ENCODE measurements around the gene EFNA1.

The EFNA1 gene

DNA sequence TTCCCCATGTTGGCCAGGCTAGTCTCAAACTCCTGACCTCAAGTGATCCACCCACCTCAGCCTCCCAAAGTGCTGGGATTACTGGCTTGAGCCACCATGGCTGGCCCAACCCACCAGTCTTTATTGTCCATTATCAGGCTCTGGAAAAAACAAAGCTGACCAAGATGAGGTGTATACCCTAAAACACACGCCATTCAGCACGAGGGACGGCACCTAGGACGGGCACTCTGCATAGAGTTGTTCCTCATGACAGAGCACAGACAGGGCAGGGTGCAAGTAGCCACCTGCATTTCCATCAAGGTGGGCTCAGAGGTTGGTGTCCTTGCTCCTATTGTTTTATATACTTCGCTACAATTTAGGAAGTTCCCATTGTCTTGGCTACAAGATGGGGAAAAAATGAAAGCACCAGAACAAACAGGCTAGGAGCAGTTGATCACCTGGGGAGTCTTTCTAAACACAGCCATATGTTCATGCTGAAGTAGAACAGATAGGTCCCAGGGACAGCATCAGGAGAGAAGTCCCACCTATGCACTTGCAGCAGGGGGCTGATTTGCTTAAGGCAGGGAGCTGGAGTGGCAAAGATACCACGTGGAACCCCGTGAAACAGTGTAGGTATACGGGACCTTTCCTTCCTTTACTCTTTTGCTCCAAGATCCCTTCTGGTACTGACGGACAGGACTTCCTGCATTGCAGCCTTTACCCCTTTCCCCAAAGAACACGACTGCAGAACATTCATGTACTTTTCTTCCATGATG lies 41.0 kb downstream of the EFNA1 start:
- Histone ChIP-seq H3K4me2 (ENCODE audit: low read depth, low read length, poor library complexity, severe bottlenecking) (no peak overlapping the region), H3K9me2 (replicated peaks; ENCODE audit: low read depth, low read length) (no peaks in the 10 kb centered on the region), H4K20me1 (ENCODE audit: insufficient read depth, low read length, poor library complexity, severe bottlenecking) (no peaks in the 10 kb centered on the region), H3K4me3 (ENCODE audit: low read length, poor library complexity, severe bottlenecking) (no peak overlapping the region), H3K4me1 (ENCODE audit: insufficient read depth, low read length, poor library complexity, severe bottlenecking) (peaks cover 12% of the 10 kb centered on the region), H2AFZ (ENCODE audit: low read length) (no peak overlapping the region), H3K27me3 (ENCODE audit: insufficient read depth, low read length, poor library complexity, severe bottlenecking) (no peaks in the 10 kb centered on the region), H3K9me3 (ENCODE audit: insufficient read depth, low read depth, low read length) (no peaks in the 10 kb centered on the region), H3F3A (ENCODE audit: low read depth) (no peaks in the 10 kb centered on the region), H3K36me3 (ENCODE audit: insufficient read depth, low read length) (no peaks in the 10 kb centered on the region), H3K9ac (ENCODE audit: low read depth, low read length, poor library complexity, severe bottlenecking) (no peak overlapping the region), H3K79me2 (ENCODE audit: insufficient read depth, low read length) (peaks cover 19% of the 10 kb centered on the region)
- TF ChIP-seq, protein P1, sequence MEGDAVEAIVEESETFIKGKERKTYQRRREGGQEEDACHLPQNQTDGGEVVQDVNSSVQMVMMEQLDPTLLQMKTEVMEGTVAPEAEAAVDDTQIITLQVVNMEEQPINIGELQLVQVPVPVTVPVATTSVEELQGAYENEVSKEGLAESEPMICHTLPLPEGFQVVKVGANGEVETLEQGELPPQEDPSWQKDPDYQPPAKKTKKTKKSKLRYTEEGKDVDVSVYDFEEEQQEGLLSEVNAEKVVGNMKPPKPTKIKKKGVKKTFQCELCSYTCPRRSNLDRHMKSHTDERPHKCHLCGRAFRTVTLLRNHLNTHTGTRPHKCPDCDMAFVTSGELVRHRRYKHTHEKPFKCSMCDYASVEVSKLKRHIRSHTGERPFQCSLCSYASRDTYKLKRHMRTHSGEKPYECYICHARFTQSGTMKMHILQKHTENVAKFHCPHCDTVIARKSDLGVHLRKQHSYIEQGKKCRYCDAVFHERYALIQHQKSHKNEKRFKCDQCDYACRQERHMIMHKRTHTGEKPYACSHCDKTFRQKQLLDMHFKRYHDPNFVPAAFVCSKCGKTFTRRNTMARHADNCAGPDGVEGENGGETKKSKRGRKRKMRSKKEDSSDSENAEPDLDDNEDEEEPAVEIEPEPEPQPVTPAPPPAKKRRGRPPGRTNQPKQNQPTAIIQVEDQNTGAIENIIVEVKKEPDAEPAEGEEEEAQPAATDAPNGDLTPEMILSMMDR (conservative IDR thresholded peaks at IDR 0.05; ENCODE audit: low read length), result no peak
- TF ChIP-seq EZH2phosphoT487 (IDR thresholded peaks at IDR 0.05; ENCODE audit: borderline replicate concordance), result no peak

DNA sequence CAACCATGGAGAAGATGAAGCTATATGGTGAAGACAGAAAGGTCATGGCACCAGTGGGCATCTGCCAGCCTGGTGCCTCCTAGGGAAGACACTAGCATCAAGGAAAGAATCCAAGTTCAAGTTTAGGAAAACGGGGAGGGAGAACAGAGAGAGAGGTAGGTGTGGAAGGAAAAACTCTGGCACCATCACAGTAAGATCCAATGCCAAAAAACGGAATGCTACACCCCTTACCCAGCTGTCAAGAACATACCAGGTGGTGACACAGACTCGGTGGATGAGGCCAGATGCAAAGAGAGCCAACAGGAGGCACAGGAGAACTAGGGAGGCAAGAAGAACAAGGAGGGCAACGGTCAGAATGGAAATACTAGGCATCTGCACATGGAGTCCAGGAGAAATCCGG lies 41.9 kb downstream of the EFNA1 start:
- H3K79me2 ChIP-seq (ENCODE audit: insufficient read depth, low read length), result peaks cover 19% of the 10 kb centered on the region
- no peaks in the 10 kb centered on the region for H3K9me2 ChIP-seq (replicated peaks; ENCODE audit: low read depth, low read length)
- no peaks in the 10 kb centered on the region for H3K36me3 ChIP-seq (ENCODE audit: insufficient read depth, low read length)
- TF ChIP-seq, protein P1 (conservative IDR thresholded peaks at IDR 0.05; ENCODE audit: low read length), result no peak
- no peak for TF ChIP-seq EZH2phosphoT487 (IDR thresholded peaks at IDR 0.05; ENCODE audit: borderline replicate concordance)
- no peak overlapping the region for H3K9ac ChIP-seq (ENCODE audit: low read depth, low read length, poor library complexity, severe bottlenecking)
- no peak overlapping the region for H3K4me3 ChIP-seq (ENCODE audit: low read length, poor library complexity, severe bottlenecking)
- H3K4me1 ChIP-seq (ENCODE audit: insufficient read depth, low read length, poor library complexity, severe bottlenecking), result peaks cover 17% of the 10 kb centered on the region
- H2AFZ ChIP-seq (ENCODE audit: low read length), result no peak overlapping the region
- no peaks in the 10 kb centered on the region for H3K9me3 ChIP-seq (ENCODE audit: insufficient read depth, low read depth, low read length)
- H3F3A ChIP-seq (ENCODE audit: low read depth), result no peaks in the 10 kb centered on the region
- no peak overlapping the region for H3K4me2 ChIP-seq (ENCODE audit: low read depth, low read length, poor library complexity, severe bottlenecking)
- no peaks in the 10 kb centered on the region for H4K20me1 ChIP-seq (ENCODE audit: insufficient read depth, low read length, poor library complexity, severe bottlenecking)
- no peaks in the 10 kb centered on the region for H3K27me3 ChIP-seq (ENCODE audit: insufficient read depth, low read length, poor library complexity, severe bottlenecking)

DNA sequence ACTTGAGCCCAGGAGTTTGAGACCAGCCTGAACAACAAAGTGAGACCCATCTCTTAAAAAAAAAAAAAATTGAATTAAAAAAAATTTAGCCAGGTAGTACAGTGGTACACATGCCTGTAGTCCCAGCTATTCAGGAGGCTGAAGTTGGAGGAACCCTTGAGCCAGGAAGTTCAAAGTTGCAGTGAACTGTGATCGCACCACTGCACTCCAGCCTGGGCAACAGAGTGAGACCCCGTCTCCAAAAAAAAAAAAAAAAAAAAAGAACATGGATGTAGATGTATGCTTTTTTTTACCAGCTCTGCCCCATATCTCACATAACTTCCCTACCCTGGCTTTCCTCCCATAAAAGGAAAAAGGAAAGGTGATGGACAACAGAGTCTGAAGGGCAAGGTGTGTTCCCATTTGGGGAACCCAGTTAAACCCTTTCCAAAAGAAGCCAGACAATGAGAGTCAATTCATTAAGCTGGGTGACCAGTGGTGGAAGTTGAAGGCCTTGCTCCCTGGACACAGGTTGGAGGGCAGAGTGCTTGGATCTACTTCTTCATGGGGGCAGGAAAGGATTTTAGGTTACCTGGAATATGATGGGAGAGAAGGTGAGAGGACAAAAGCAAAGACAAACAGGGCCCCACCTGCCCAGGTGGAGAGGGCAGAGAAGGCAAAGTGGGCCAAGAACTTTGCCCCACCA lies 42.6 kb downstream of the EFNA1 start:
- TF ChIP-seq EZH2phosphoT487 (IDR thresholded peaks at IDR 0.05; ENCODE audit: borderline replicate concordance), result no peak
- TF ChIP-seq, protein P1 (conservative IDR thresholded peaks at IDR 0.05; ENCODE audit: low read length), result no peak
- no peaks in the 10 kb centered on the region for H3F3A ChIP-seq (ENCODE audit: low read depth)
- peaks cover 20% of the 10 kb centered on the region for H3K4me1 ChIP-seq (ENCODE audit: insufficient read depth, low read length, poor library complexity, severe bottlenecking)
- H3K9me3 ChIP-seq (ENCODE audit: insufficient read depth, low read depth, low read length), result no peaks in the 10 kb centered on the region
- H2AFZ ChIP-seq (ENCODE audit: low read length), result no peak overlapping the region
- peaks cover 19% of the 10 kb centered on the region for H3K79me2 ChIP-seq (ENCODE audit: insufficient read depth, low read length)
- H3K27me3 ChIP-seq (ENCODE audit: insufficient read depth, low read length, poor library complexity, severe bottlenecking), result no peaks in the 10 kb centered on the region
- H3K36me3 ChIP-seq (ENCODE audit: insufficient read depth, low read length), result no peaks in the 10 kb centered on the region
- H3K9ac ChIP-seq (ENCODE audit: low read depth, low read length, poor library complexity, severe bottlenecking), result no peak overlapping the region
- no peaks in the 10 kb centered on the region for H4K20me1 ChIP-seq (ENCODE audit: insufficient read depth, low read length, poor library complexity, severe bottlenecking)
- no peak overlapping the region for H3K4me2 ChIP-seq (ENCODE audit: low read depth, low read length, poor library complexity, severe bottlenecking)
- no peak overlapping the region for H3K4me3 ChIP-seq (ENCODE audit: low read length, poor library complexity, severe bottlenecking)
- H3K9me2 ChIP-seq (replicated peaks; ENCODE audit: low read depth, low read length), result no peaks in the 10 kb centered on the region
